ENCODE results near the gene NQO2.
"Not testable (repeated sequence)": the region's sequence is repeated elsewhere in the genome, so short reads cannot be mapped to it uniquely, and the experiment has no call there.

NQO2 gene

GRCh38 chr6:3013901-3014674 lies 14.4 kb downstream of the NQO2 start:
- no peak for DNase-seq

- no peak for DNase-seq
Measured at GRCh38 chr6:3014675-3015066, 15.0 kb downstream of the NQO2 start.

GRCh38 chr6:3015144-3015543 lies 15.4 kb downstream of the NQO2 start:
- DNase-seq, result no peak

GRCh38 chr6:3016473-3017280 lies 17.0 kb downstream of the NQO2 start:
- DNase-seq, result no peak

- no peak for DNase-seq
Measured at GRCh38 chr6:3017304-3017703, 17.6 kb downstream of the NQO2 start.

GRCh38 chr6:3019065-3019464 lies 19.4 kb downstream of the NQO2 start:
- DNase-seq, result no peak

- no peak for DNase-seq
Measured at GRCh38 chr6:3019749-3020320, 20.1 kb downstream of the NQO2 start.

- not testable (repeated sequence) for DNase-seq
Measured at GRCh38 chr6:3020976-3021598, 21.4 kb downstream of the NQO2 start.

- DNase-seq, result no peak
Measured at GRCh38 chr6:3022765-3023662, 23.3 kb downstream of the NQO2 start.

- DNase-seq, result peak in 32 of 51 donors; percentile 8 to 57 (median 30)
Measured at GRCh38 chr6:3023663-3024483, 24.2 kb downstream of the NQO2 start.

GRCh38 chr6:3026791-3027626 lies 27.3 kb downstream of the NQO2 start:
- DNase-seq, result peak in 4 of 51 donors; percentile 6 to 14 (median 7)

- DNase-seq, result not testable (repeated sequence)
Measured at GRCh38 chr6:3028156-3028555, 28.5 kb downstream of the NQO2 start.

GRCh38 chr6:3031857-3032640 lies 32.4 kb downstream of the NQO2 start:
- no peak for DNase-seq

- DNase-seq, result no peak
Measured at GRCh38 chr6:3032986-3033385, 33.3 kb downstream of the NQO2 start.

GRCh38 chr6:3033652-3034051 lies 34.0 kb downstream of the NQO2 start:
- DNase-seq, result no peak

- no peak for DNase-seq
Measured at GRCh38 chr6:3035397-3035796, 35.7 kb downstream of the NQO2 start.

- no peak for DNase-seq
Measured at GRCh38 chr6:3036861-3037637, 37.4 kb downstream of the NQO2 start.

All from hypothalamus (tissue), 51 donors.